ENCODE measurements around the gene PGRMC1. TPM values are rescaled to one million over a fixed set of nuclear protein-coding genes. Genes with fewer than 3 reads are reported as not detected.

PGRMC1 gene
- total and polyA plus RNA-seq, 7 donors: 6.3 to 15.4 (median 10.4) TPM

DNA sequence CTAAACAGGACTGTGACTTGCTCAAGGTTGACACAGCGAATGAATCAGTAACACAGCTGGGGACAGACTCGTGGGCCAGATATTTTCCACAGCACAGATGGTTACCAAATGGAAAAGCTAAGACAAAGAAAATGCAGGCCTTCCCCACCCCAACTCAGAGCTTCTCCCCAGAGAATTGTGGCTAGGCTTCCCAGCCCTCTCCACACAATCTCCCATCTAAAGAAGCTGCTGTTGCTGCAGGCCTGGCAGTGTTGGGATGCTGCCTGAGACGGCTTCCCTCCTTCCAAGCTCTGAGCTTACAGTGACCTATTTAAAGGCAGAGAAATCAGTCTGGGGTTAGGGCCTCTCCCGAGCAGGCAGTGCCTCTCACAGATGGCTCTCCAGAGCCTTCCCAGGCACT, 46.5 kb upstream of the PGRMC1 start:
- WGBS, 3 donors: 18 to 35% (median 18%) methylated on average over 2 to 4 of the region's 4 CpGs
- H3K27me3 ChIP-seq (ENCODE audit: insufficient read depth in 3 of 3, low read length in 2 of 3): no peaks in the 10 kb centered on the region
- H3K27ac ChIP-seq: no peak overlapping the region
- intact Hi-C loops (cut with DNase I): no loop called here
- ATAC-seq (peak; percentile 23 to 76 (median 67)), DNase-seq (peak; percentile 45 to 79)
- H3K4me1 ChIP-seq: no peaks in the 10 kb centered on the region
- no peaks in the 10 kb centered on the region for H3K9me3 ChIP-seq
- TF ChIP-seq CTCF (IDR thresholded peaks at IDR 0.05): no peak
- no peaks in the 10 kb centered on the region for H3K36me3 ChIP-seq (ENCODE audit: insufficient read depth in 1 of 2, low read depth in 1 of 2)
- no peak overlapping the region for H3K4me3 ChIP-seq

GRCh38 chrX:119190091-119190681, 45.9 kb upstream of the PGRMC1 start:
- peak; percentile 10 to 64 for DNase-seq
- no peak for TF ChIP-seq CTCF (IDR thresholded peaks at IDR 0.05)
- no peak overlapping the region for H3K27ac ChIP-seq
- peak; percentile 9 to 72 (median 42) for ATAC-seq
- WGBS, 3 donors: 20 to 36% (median 23%) methylated on average over 4 of the region's 4 CpGs
- intact Hi-C loops (cut with DNase I): no loop called here
- no peaks in the 10 kb centered on the region for H3K36me3 ChIP-seq (ENCODE audit: insufficient read depth in 1 of 2, low read depth in 1 of 2)
- no peak overlapping the region for H3K4me3 ChIP-seq
- H3K4me1 ChIP-seq: no peaks in the 10 kb centered on the region
- no peaks in the 10 kb centered on the region for H3K9me3 ChIP-seq
- no peaks in the 10 kb centered on the region for H3K27me3 ChIP-seq (ENCODE audit: insufficient read depth in 3 of 3, low read length in 2 of 3)

GRCh38 chrX:119190831-119191230, 45.3 kb upstream of the PGRMC1 start:
- H3K36me3 ChIP-seq (ENCODE audit: insufficient read depth in 1 of 2, low read depth in 1 of 2): no peaks in the 10 kb centered on the region
- no peaks in the 10 kb centered on the region for H3K4me1 ChIP-seq
- ATAC-seq (peak in 3 of 4 donors; percentile 56 to 74 (median 60)), DNase-seq (no peak)
- WGBS, 3 donors: 26 to 44% (median 35%) methylated on average over 8 of the region's 8 CpGs
- intact Hi-C loops (cut with DNase I): no loop called here
- no peak overlapping the region for H3K4me3 ChIP-seq
- H3K9me3 ChIP-seq: no peaks in the 10 kb centered on the region
- no peaks in the 10 kb centered on the region for H3K27me3 ChIP-seq (ENCODE audit: insufficient read depth in 3 of 3, low read length in 2 of 3)
- no peak for TF ChIP-seq CTCF (IDR thresholded peaks at IDR 0.05)
- no peak overlapping the region for H3K27ac ChIP-seq

GRCh38 chrX:119194621-119195020, 41.5 kb upstream of the PGRMC1 start:
- WGBS, 3 donors: 45 to 56% (median 51%) methylated on average over 5 of the region's 5 CpGs
- no peak for TF ChIP-seq CTCF (IDR thresholded peaks at IDR 0.05)
- intact Hi-C loops (cut with DNase I): no loop called here

DNA sequence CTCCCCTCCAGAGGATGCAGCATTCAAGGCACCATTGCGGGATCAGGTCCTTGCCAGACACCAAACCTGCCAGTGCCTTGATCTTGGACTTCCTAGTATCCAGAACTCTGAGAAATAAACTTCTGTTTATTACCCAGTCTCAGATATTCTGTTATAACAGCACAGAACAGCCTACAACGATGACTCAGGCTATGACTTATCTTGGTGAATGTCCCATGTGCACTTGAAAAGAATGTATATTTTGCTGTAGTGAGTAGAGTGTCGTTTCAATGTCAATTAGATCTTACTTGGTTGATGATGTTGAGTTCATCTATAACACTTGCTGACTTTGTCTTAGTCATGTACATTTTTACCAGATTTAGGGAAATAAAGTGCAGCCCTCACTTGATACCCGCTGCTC, 34.5 kb upstream of the PGRMC1 start:
- H3K4me1 ChIP-seq: no peaks in the 10 kb centered on the region
- H3K27me3 ChIP-seq (ENCODE audit: insufficient read depth in 3 of 3, low read length in 2 of 3): peaks cover 0 to 8% (median 0%) of the 10 kb centered on the region in 3 donors
- intact Hi-C loops (cut with DNase I): no loop called here
- DNase-seq: no peak
- ATAC-seq: no peak
- H3K4me3 ChIP-seq: no peak overlapping the region
- no peak for TF ChIP-seq CTCF (IDR thresholded peaks at IDR 0.05)
- WGBS, 3 donors: 78 to 93% (median 90%) methylated on average over 4 of the region's 4 CpGs
- no peak overlapping the region for H3K27ac ChIP-seq
- no peaks in the 10 kb centered on the region for H3K36me3 ChIP-seq (ENCODE audit: insufficient read depth in 1 of 2, low read depth in 1 of 2)
- H3K9me3 ChIP-seq: no peaks in the 10 kb centered on the region

More at GRCh38 chrX:119194621-119195020, 41.5 kb upstream of the PGRMC1 start:
- Histone ChIP-seq H3K4me3 (no peak overlapping the region), H3K9me3 (no peaks in the 10 kb centered on the region), H3K36me3 (ENCODE audit: insufficient read depth in 1 of 2, low read depth in 1 of 2) (no peaks in the 10 kb centered on the region), H3K27ac (no peak overlapping the region), H3K4me1 (no peaks in the 10 kb centered on the region), H3K27me3 (ENCODE audit: insufficient read depth in 3 of 3, low read length in 2 of 3) (no peaks in the 10 kb centered on the region)
- DNase-seq (no peak), ATAC-seq (no peak)
